GOT3 (cell line): ENCODE measurements around the gene RHBG.

Source experiments
- DNase-seq: peaks from one replicate; lab custom pipeline; 2025; ENCODE audit warnings: mixed read lengths; lab: John Stamatoyannopoulos, UW

The RHBG gene

GRCh38 chr1:156407760-156408159 lies 38.7 kb downstream of the RHBG start:
- DNase-seq = no peak

- no peak for DNase-seq
These were observed 40.4 kb downstream of the RHBG start for GRCh38 chr1:156409439-156409838.

- no peak for DNase-seq
These were observed 41.2 kb downstream of the RHBG start for GRCh38 chr1:156410238-156410637.

GRCh38 chr1:156410740-156411139 lies 41.7 kb downstream of the RHBG start:
- no peak for DNase-seq

- DNase-seq = no peak
These were observed 43.8 kb downstream of the RHBG start for GRCh38 chr1:156412653-156413321.

- no peak for DNase-seq
These were observed 44.6 kb downstream of the RHBG start for GRCh38 chr1:156413391-156414246.

- DNase-seq = no peak
These were observed 45.6 kb downstream of the RHBG start for GRCh38 chr1:156414461-156415064.

GRCh38 chr1:156416993-156417392 lies 48.0 kb downstream of the RHBG start:
- no peak for DNase-seq

- DNase-seq = no peak
These were observed 48.5 kb downstream of the RHBG start for GRCh38 chr1:156417401-156418020.

- DNase-seq = no peak
These were observed 49.5 kb downstream of the RHBG start for GRCh38 chr1:156418416-156419070.

GRCh38 chr1:156419854-156420204 lies 50.8 kb downstream of the RHBG start:
- no peak for DNase-seq

- no peak for DNase-seq
These were observed 51.4 kb downstream of the RHBG start for GRCh38 chr1:156420205-156421061.

- DNase-seq = no peak
These were observed 52.3 kb downstream of the RHBG start for GRCh38 chr1:156421062-156421938.

GRCh38 chr1:156421939-156422601 lies 53.1 kb downstream of the RHBG start:
- no peak for DNase-seq

GRCh38 chr1:156422602-156423091 lies 53.6 kb downstream of the RHBG start:
- no peak for DNase-seq

- no peak for DNase-seq
These were observed 54.7 kb downstream of the RHBG start for GRCh38 chr1:156423422-156424352.

GRCh38 chr1:156424806-156425432 lies 55.9 kb downstream of the RHBG start:
- DNase-seq = no peak

- DNase-seq = no peak
These were observed 56.9 kb downstream of the RHBG start for GRCh38 chr1:156425943-156426342.
